ENCODE data around the gene PDE8A. TPM values are rescaled to one million over a fixed set of nuclear protein-coding genes. Genes with fewer than 3 reads are reported as not detected.

The PDE8A gene
- total RNA-seq, 1 donor = 30.4 TPM

DNA sequence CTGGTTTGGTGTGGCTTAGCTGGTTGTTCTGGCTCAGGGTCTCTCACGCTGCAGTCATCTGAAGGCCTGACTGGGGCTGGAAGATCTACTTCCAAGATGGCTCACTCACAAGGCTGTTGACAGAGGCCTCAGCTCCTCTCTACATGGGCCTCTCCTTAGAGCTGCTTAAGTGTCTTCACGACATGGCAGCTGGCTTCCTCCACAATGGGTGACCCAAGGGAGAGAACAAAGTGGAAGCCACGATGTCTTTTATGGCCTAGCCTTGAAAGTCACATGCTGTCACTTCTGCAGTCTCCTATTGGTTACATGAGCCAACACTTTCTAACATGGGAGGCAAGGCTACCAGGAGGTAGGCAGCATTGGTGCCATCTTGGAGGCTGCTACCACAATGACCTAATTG lies 13.4 kb upstream of the PDE8A start:
- no peak for DNase-seq (ENCODE audit: insufficient read length, low spot score, missing footprints)
- no peaks in the 10 kb centered on the region for H3K27me3 ChIP-seq (ENCODE audit: insufficient read depth, low read length)
- no peaks in the 10 kb centered on the region for H3K9me3 ChIP-seq (ENCODE audit: low read depth, low read length)
- H3K79me2 ChIP-seq (ENCODE audit: insufficient read depth, low read length) = no peaks in the 10 kb centered on the region
- no peaks in the 10 kb centered on the region for H3K36me3 ChIP-seq (ENCODE audit: insufficient read depth, low read length)
- H3K27ac ChIP-seq (ENCODE audit: low read depth, low read length) = no peak overlapping the region
- no peak overlapping the region for H3K4me3 ChIP-seq (ENCODE audit: insufficient read depth, low read length)
- TF ChIP-seq, protein P1, sequence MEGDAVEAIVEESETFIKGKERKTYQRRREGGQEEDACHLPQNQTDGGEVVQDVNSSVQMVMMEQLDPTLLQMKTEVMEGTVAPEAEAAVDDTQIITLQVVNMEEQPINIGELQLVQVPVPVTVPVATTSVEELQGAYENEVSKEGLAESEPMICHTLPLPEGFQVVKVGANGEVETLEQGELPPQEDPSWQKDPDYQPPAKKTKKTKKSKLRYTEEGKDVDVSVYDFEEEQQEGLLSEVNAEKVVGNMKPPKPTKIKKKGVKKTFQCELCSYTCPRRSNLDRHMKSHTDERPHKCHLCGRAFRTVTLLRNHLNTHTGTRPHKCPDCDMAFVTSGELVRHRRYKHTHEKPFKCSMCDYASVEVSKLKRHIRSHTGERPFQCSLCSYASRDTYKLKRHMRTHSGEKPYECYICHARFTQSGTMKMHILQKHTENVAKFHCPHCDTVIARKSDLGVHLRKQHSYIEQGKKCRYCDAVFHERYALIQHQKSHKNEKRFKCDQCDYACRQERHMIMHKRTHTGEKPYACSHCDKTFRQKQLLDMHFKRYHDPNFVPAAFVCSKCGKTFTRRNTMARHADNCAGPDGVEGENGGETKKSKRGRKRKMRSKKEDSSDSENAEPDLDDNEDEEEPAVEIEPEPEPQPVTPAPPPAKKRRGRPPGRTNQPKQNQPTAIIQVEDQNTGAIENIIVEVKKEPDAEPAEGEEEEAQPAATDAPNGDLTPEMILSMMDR (IDR thresholded peaks at IDR 0.05; ENCODE audit: extremely low read depth, low read depth, low read length) = no peak
- no peaks in the 10 kb centered on the region for H4K20me1 ChIP-seq (ENCODE audit: insufficient read depth, low read length)
- H3K4me1 ChIP-seq (ENCODE audit: insufficient read depth, low read length) = peaks cover 2% of the 10 kb centered on the region
- H3K4me2 ChIP-seq (ENCODE audit: insufficient read depth, low read length) = no peak overlapping the region
- H2AFZ ChIP-seq (ENCODE audit: low read length) = no peak overlapping the region

DNA sequence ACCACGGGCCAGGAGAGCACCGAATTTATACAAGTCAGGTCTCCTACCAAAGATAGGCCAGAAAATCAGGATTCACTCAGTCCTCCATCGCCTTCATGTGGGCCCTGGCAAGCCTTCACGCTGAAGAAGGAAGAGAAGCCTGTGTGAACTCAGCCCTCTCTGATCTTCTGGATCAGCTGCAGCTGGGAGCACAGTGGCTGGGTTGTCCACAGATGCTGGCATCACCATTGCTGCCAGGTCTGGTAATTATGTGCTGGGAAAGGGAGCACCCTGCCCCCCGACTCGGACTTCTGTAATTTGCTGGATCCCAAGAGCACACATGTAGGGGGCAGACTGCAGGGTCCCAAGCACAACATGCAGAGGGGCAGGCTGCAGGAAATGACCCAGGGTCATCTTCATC lies 12.4 kb upstream of the PDE8A start:
- Histone ChIP-seq H3K9me3 (ENCODE audit: low read depth, low read length) (no peaks in the 10 kb centered on the region), H3K36me3 (ENCODE audit: insufficient read depth, low read length) (no peaks in the 10 kb centered on the region), H3K79me2 (ENCODE audit: insufficient read depth, low read length) (no peaks in the 10 kb centered on the region), H4K20me1 (ENCODE audit: insufficient read depth, low read length) (no peaks in the 10 kb centered on the region), H3K27me3 (ENCODE audit: insufficient read depth, low read length) (no peaks in the 10 kb centered on the region), H2AFZ (ENCODE audit: low read length) (no peak overlapping the region), H3K27ac (ENCODE audit: low read depth, low read length) (no peak overlapping the region), H3K4me1 (ENCODE audit: insufficient read depth, low read length) (peaks cover 11% of the 10 kb centered on the region), H3K4me3 (ENCODE audit: insufficient read depth, low read length) (no peak overlapping the region), H3K4me2 (ENCODE audit: insufficient read depth, low read length) (no peak overlapping the region)
- DNase-seq (ENCODE audit: insufficient read length, low spot score, missing footprints) = no peak
- TF ChIP-seq, protein P1 (IDR thresholded peaks at IDR 0.05; ENCODE audit: extremely low read depth, low read depth, low read length) = no peak

DNA sequence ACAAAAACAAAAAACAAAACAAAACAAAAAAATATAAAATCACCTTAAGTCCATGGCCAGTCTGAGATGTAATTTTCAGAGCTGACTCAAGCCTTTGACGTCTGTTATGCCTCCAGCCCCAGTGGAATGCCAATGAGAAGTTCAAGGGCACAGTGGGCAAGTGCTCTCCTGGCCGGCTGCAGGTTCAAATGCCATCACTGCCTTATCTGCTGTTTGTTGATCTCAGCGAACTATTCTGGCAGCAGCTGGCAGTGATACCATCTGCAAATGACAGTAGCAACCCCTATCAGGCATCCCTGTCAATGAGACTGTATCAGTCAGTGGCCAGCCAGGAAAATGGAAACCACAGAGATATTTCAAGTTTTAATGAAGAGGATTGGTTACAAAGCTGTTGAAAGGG lies 10.8 kb upstream of the PDE8A start:
- no peak for DNase-seq (ENCODE audit: insufficient read length, low spot score, missing footprints)
- no peaks in the 10 kb centered on the region for H3K79me2 ChIP-seq (ENCODE audit: insufficient read depth, low read length)
- no peaks in the 10 kb centered on the region for H4K20me1 ChIP-seq (ENCODE audit: insufficient read depth, low read length)
- TF ChIP-seq, protein P1 (IDR thresholded peaks at IDR 0.05; ENCODE audit: extremely low read depth, low read depth, low read length) = no peak
- H3K36me3 ChIP-seq (ENCODE audit: insufficient read depth, low read length) = no peaks in the 10 kb centered on the region
- H3K27me3 ChIP-seq (ENCODE audit: insufficient read depth, low read length) = no peaks in the 10 kb centered on the region
- H3K4me1 ChIP-seq (ENCODE audit: insufficient read depth, low read length) = peaks cover 17% of the 10 kb centered on the region
- H3K4me2 ChIP-seq (ENCODE audit: insufficient read depth, low read length) = no peak overlapping the region
- no peak overlapping the region for H3K4me3 ChIP-seq (ENCODE audit: insufficient read depth, low read length)
- no peak overlapping the region for H3K27ac ChIP-seq (ENCODE audit: low read depth, low read length)
- no peak overlapping the region for H2AFZ ChIP-seq (ENCODE audit: low read length)
- H3K9me3 ChIP-seq (ENCODE audit: low read depth, low read length) = no peaks in the 10 kb centered on the region

DNA sequence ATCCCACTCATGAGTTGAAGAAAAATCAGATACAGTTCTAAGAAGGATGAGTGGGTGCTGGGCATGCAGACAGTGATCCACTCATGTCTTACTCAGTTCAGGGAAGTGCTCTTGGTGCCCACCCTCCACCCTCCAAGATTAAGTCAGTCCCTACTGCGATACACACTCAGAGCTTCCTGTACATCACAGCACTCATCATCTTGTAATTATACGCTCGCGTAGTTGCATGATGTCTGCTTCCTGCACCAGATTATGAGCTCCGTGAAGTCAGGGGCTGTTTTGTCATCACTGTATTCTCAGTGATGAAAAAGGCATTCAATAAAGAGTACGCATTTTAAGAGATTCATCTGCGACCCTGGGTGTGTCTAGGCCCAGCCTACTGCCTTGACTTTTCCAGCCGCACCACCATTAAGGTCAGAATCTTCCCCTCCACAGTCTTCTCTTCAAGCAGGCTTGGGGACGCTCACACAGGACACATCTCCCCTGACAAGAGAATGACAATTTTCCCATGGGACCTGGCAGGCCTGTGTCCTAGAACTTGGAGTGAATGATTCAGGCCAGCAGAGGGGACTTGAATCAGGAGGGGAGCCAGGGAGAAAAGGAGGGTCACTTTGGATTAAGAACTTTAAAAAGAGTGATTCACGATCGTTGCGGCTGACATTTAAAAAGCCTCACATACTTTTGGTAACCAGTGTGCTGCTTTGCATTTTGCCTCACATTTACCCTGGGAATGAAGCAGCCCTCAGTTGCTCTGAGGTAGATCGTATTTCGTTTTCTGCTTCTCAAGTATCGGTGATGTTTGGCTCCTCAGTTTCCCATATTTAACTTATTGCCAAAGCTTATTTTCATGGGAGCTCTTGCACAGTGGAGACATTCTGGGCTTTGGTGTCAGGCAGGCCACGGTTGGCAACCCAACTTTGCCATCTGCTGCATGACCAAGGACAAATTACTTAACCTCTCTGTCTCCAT lies 7.9 kb upstream of the PDE8A start:
- Histone ChIP-seq H3K4me3 (ENCODE audit: insufficient read depth, low read length) (peak overlapping the region; percentile 29), H3K27ac (ENCODE audit: low read depth, low read length) (peak overlapping the region; percentile 81), H3K9me3 (ENCODE audit: low read depth, low read length) (no peaks in the 10 kb centered on the region), H3K27me3 (ENCODE audit: insufficient read depth, low read length) (no peaks in the 10 kb centered on the region), H3K36me3 (ENCODE audit: insufficient read depth, low read length) (no peaks in the 10 kb centered on the region), H2AFZ (ENCODE audit: low read length) (peak overlapping the region; percentile 84), H4K20me1 (ENCODE audit: insufficient read depth, low read length) (no peaks in the 10 kb centered on the region), H3K4me1 (ENCODE audit: insufficient read depth, low read length) (peaks cover 17% of the 10 kb centered on the region), H3K79me2 (ENCODE audit: insufficient read depth, low read length) (no peaks in the 10 kb centered on the region), H3K4me2 (ENCODE audit: insufficient read depth, low read length) (peak overlapping the region; percentile 70)
- DNase-seq (ENCODE audit: insufficient read length, low spot score, missing footprints) = peak; percentile 96
- TF ChIP-seq, protein P1 (IDR thresholded peaks at IDR 0.05; ENCODE audit: extremely low read depth, low read depth, low read length) = no peak
